Mucosa of stomach (tissue), 1 donor: ENCODE results near the gene UNG.

Experiments
- H3K27me3 ChIP-seq: one replicate; pipeline ENCODE4 v1.7.0; 2013; ENCODE audit warnings: mild to moderate bottlenecking, low read length; ENCODE audit not compliant: control insufficient read depth, insufficient read depth
- H3K36me3 ChIP-seq: one replicate; pipeline ENCODE4 v1.7.0; 2013; ENCODE audit warnings: low read length; ENCODE audit not compliant: control insufficient read depth, insufficient read depth
- H3K4me1 ChIP-seq: one replicate; pipeline ENCODE4 v1.7.0; 2013; ENCODE audit warnings: mild to moderate bottlenecking, low read length; ENCODE audit not compliant: control insufficient read depth, insufficient read depth
- H3K4me3 ChIP-seq: one replicate; pipeline ENCODE4 v1.7.0; 2013; ENCODE audit warnings: low read length
- H3K9ac ChIP-seq: one replicate; pipeline ENCODE4 v1.7.0; 2013; ENCODE audit warnings: mild to moderate bottlenecking, low read length, moderate library complexity
- H3K9me3 ChIP-seq: one replicate; pipeline ENCODE4 v1.7.0; 2013; ENCODE audit warnings: mild to moderate bottlenecking, low read length, moderate library complexity; ENCODE audit not compliant: control insufficient read depth
- donor health status: Pancreatic carcinoma.

Gene UNG

DNA sequence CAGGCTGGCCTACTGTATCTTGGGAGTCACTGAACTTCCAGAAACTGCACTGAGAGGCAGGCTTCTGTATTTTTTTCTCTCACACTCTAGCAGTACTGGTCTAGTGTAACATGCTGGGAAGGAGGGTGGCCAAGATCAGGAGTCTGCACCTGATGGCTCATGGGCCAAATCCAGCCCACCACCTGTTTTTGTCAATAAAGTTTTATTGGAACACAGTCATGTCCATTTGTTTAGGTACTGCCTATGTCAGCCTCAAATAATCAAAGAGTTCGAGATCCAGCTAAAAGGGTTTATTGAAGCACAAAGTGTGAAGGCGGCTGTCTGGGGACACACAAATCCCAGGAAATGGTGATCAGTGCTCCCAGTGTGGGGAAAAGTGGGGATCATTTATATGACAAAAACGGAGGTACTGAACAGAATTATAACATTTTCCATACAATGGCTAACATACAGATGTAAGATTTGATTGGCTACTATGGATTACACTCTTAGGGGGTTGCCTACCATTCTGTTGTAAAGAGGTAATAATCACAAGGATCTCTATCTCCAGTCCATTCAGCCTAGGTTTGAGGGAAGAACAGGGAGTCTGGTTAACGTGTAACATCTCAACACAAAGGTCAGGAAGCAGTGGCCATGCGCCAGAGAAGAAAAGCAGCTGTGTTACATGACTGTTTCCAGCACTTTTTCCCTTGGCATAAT lies 32.1 kb upstream of the UNG start:
- H3K27me3 ChIP-seq: no peaks in the 10 kb centered on the region
- no peak overlapping the region for H3K9ac ChIP-seq
- no peak overlapping the region for H3K4me3 ChIP-seq
- H3K9me3 ChIP-seq: no peaks in the 10 kb centered on the region
- H3K36me3 ChIP-seq: no peaks in the 10 kb centered on the region
- no peaks in the 10 kb centered on the region for H3K4me1 ChIP-seq

DNA sequence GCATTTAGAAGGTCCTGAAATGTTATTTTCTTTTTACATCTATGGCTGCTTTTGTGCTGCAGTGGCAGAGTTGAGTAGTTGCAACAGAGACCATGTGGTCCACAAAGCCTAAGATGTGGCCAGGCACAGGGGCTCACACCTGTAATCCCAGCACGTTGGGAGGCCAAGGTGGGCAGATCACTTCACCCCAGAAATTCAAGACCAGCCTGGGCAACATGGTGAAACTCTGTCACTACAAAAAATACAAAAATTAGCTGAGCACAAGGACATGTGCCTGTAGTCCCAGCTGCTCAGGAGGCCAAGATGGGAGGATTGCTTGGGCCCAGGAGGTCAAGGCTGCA lies 31.6 kb upstream of the UNG start:
- Histone ChIP-seq H3K9ac (no peak overlapping the region), H3K27me3 (no peaks in the 10 kb centered on the region), H3K4me1 (no peaks in the 10 kb centered on the region), H3K4me3 (no peak overlapping the region), H3K9me3 (no peaks in the 10 kb centered on the region), H3K36me3 (no peaks in the 10 kb centered on the region)

DNA sequence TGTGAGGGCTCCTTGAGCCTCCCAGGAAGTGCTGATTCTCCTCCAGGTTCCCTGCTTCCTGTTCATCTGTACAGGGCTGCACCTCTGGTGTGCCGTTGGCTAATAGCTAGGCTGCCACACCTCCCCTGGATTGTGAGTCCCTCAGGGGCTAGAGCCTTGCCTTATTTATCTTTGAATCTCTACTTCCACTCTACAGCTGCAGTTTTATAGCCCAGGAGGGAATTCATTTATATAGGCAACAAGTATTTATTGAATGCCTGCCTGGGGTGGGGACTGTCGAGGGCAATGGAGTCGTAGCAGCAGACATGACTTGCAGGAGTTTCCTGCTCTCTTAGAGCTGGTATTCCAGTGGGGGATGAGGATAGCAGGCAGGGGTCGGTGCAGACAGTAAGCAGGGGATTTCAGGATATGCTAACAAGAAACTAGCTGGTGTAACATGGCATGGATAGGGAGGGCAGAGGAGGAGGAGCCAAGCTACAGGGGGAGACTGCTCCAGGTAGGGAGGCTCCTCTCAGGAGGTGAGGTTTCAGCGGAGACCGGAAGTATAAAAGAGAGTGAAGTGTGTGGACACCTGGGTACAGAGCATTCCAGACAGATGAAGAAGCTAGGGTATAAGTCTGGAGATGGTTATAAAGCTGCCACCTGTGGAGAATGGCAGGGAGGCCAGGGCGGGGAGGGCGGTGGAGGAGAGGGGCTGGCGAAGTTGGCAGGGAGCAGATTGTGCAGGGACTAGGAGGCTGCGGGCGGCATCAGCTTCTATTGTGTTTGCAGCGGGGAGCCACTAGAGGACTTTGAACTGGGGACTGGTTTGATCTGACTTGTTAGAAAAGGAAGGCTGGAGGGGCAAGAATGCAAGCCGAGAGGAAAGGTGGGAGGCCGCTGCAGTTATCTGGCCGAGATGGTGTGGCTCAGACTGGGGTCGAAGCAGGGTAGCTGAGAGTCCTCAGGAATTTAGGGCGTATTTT lies 27.8 kb upstream of the UNG start:
- Histone ChIP-seq H3K9me3 (no peaks in the 10 kb centered on the region), H3K27me3 (no peaks in the 10 kb centered on the region), H3K9ac (no peak overlapping the region), H3K4me1 (no peaks in the 10 kb centered on the region), H3K4me3 (no peak overlapping the region), H3K36me3 (no peaks in the 10 kb centered on the region)

DNA sequence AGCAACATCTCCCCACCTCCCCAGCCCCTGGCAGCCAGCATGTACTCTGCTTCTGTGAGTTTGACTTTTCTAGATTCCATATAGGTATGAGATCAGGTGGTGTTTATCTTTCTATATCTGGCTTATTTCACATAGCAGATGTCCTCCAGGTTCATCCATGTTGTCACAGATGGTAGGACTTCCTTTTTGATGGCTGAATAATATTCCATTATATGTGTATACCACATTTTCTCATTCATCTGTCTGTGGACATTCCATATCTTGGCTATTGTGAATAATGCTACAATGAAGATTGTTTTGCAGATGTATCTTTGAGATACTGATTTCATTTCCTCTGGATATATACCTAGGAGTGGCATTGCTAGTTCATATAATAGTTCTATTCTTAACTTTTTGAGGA lies 22.5 kb upstream of the UNG start:
- no peak overlapping the region for H3K9ac ChIP-seq
- no peak overlapping the region for H3K4me3 ChIP-seq
- H3K36me3 ChIP-seq: no peaks in the 10 kb centered on the region
- no peaks in the 10 kb centered on the region for H3K9me3 ChIP-seq
- H3K27me3 ChIP-seq: no peaks in the 10 kb centered on the region
- H3K4me1 ChIP-seq: no peaks in the 10 kb centered on the region

DNA sequence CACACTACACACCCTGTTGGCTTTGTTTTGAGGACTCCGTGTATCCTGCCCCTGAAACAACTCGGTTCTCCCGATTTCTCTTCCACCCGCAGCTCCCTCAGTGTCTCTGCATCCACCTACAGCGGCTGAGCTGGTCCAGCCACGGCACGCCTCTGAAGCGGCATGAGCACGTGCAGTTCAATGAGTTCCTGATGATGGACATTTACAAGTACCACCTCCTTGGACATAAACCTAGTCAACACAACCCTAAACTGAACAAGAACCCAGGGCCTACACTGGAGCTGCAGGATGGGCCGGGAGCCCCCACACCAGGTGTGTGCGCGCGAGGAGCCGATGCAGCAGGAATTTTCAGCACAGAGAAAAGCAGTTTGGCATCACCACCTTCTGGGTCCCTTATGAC lies 14.6 kb upstream of the UNG start:
- Histone ChIP-seq H3K9me3 (no peaks in the 10 kb centered on the region), H3K9ac (no peak overlapping the region), H3K4me1 (no peaks in the 10 kb centered on the region), H3K36me3 (no peaks in the 10 kb centered on the region), H3K27me3 (no peaks in the 10 kb centered on the region), H3K4me3 (no peak overlapping the region)

DNA sequence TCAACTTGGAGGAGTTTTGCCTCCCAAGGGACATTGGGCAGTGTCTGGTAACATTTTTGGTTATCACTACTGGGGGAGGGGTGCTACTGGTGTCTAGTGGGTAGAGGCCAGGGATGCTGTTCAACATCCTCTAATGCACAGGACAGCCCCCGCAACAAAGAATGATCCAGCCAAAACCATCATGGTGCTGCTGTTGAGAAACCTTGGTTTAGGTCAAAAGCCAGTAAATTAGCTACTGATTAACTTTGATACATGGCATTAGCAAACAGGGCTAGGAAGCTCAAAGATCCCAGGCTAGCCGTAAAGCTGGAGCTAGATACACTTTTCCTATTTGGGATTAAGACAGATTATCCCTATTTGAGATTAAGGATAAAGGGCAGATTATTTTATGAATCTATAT lies 13.0 kb upstream of the UNG start:
- Histone ChIP-seq H3K4me1 (no peaks in the 10 kb centered on the region), H3K27me3 (no peaks in the 10 kb centered on the region), H3K9ac (no peak overlapping the region), H3K9me3 (no peaks in the 10 kb centered on the region), H3K36me3 (no peaks in the 10 kb centered on the region), H3K4me3 (no peak overlapping the region)

DNA sequence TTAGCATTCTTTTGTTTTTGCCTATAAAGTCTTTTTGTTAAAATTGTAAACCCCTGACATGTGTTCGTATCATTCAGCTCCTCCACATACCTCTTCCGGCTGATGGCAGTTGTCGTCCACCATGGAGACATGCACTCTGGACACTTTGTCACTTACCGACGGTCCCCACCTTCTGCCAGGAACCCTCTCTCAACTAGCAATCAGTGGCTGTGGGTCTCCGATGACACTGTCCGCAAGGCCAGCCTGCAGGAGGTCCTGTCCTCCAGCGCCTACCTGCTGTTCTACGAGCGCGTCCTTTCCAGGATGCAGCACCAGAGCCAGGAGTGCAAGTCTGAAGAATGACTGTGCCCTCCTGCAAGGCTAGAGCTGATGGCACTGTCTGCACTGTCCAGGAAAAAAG lies 11.8 kb upstream of the UNG start:
- no peak overlapping the region for H3K4me3 ChIP-seq
- no peak overlapping the region for H3K9ac ChIP-seq
- H3K4me1 ChIP-seq: no peaks in the 10 kb centered on the region
- H3K9me3 ChIP-seq: no peaks in the 10 kb centered on the region
- H3K27me3 ChIP-seq: no peaks in the 10 kb centered on the region
- no peaks in the 10 kb centered on the region for H3K36me3 ChIP-seq

DNA sequence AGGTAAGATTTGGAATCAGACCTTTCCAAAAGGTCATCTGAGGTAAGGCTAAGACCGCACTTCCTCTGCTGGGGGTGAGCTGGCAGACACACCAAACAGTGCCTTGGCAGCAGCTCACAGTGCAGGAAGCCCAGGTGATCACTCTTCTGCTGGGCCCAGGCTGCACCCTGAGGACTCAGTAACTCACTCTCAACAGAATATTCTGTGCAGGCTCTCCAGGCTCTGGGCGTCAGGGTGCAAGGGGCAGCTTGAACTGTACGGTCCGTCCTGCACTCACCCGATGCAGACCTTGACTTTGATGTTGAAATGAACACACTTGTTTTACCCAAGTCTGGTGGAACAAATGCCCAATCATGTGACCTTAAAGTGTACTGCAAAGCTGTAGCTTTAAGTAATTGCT lies 10.1 kb upstream of the UNG start:
- no peaks in the 10 kb centered on the region for H3K9me3 ChIP-seq
- H3K27me3 ChIP-seq: no peaks in the 10 kb centered on the region
- no peak overlapping the region for H3K4me3 ChIP-seq
- H3K36me3 ChIP-seq: no peaks in the 10 kb centered on the region
- peaks cover 6% of the 10 kb centered on the region for H3K4me1 ChIP-seq
- no peak overlapping the region for H3K9ac ChIP-seq

DNA sequence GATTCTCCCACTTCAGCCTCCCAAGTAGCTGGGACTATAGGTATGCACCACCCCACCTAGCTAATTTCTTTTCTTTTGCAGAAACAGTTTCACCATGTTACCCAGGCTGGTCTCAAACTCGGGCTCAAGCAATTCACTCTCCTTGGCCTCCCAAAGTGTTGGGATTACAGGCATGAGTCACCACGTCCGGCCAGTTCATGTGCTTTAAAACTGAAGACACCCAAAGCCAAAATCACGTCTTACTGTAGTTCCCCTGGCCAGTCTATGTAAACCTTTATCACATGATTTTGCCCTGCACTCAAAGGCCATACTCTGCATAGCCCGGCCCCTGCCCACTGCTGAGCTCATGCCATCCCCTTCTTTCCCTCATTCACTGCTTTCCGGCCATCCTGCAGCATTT lies 8.6 kb upstream of the UNG start:
- no peaks in the 10 kb centered on the region for H3K9me3 ChIP-seq
- H3K4me1 ChIP-seq: peaks cover 15% of the 10 kb centered on the region
- H3K9ac ChIP-seq: no peak overlapping the region
- H3K27me3 ChIP-seq: no peaks in the 10 kb centered on the region
- no peak overlapping the region for H3K4me3 ChIP-seq
- no peaks in the 10 kb centered on the region for H3K36me3 ChIP-seq

DNA sequence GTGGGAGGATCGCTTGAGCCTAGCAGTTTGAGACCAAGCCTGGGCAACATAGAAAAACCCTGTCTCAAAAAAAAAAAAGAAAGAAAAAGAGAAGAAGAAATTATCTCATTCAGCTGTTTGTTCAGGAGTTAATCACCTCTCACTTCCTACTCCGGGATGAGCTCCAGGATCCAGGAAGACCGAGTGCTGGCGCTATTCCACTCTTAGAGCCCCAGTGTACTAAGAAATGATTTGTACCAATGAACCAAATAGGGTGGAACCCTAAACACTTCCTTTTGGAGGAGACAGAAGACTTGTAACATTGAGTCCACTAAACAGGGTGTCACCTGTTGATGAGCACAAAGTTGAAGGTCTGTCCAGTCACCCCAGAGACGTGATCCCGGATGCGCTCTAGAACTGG lies 7.7 kb upstream of the UNG start:
- Histone ChIP-seq H3K4me3 (no peak overlapping the region), H3K27me3 (no peaks in the 10 kb centered on the region), H3K4me1 (peaks cover 15% of the 10 kb centered on the region), H3K9me3 (no peaks in the 10 kb centered on the region), H3K36me3 (no peaks in the 10 kb centered on the region), H3K9ac (no peak overlapping the region)

DNA sequence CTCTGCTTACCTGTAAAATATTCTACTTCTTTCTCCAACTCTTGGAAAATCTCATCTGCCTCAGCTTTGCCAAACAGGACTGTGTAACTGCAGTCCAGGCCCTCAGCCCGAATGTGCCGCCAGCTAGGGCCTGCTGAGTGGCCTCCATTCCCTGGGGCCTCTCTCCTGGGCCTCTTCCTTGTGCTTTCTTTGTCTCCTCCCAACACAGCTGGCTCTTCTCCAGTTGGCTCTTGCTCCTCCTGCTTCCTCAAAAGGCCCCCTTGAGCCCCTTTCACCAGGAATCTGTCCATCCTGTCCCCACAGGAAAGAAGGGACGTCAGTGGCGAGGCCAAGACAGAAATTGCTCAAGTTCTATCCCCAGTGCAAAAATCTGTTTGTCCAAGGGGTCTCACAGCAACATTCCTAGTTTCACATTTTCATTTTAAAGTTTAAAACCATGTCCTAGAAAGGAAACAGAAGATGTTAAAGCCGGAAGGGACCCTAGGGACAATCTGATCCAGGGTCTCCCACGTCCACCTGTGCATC lies 4.8 kb upstream of the UNG start:
- Histone ChIP-seq H3K9me3 (no peaks in the 10 kb centered on the region), H3K36me3 (no peaks in the 10 kb centered on the region), H3K27me3 (no peaks in the 10 kb centered on the region), H3K4me3 (peak overlapping the region; percentile 56), H3K4me1 (peaks cover 19% of the 10 kb centered on the region), H3K9ac (peak overlapping the region; percentile 51)
